ENCODE results near the gene DNAAF8. TPM values are rescaled to one million over a fixed set of nuclear protein-coding genes. Genes with fewer than 3 reads are reported as not detected.
A peak's percentile ranks its signal among the peaks of the same experiment; 100 is the strongest.

Gene DNAAF8
- total RNA-seq, 1 donor = 1.1 TPM

GRCh38 chr16:4698321-4699045 is 35.9 kb upstream of the DNAAF8 start:
- Histone ChIP-seq H3K9me3 (ENCODE audit: low read depth, low read length) (no peaks in the 10 kb centered on the region), H3K27me3 (ENCODE audit: insufficient read depth, low read length) (no peaks in the 10 kb centered on the region), H2AFZ (ENCODE audit: low read length) (no peak overlapping the region), H3K79me2 (ENCODE audit: insufficient read depth, low read length) (peaks cover 9% of the 10 kb centered on the region), H3K27ac (ENCODE audit: low read depth, low read length) (no peak overlapping the region), H3K4me1 (ENCODE audit: insufficient read depth, low read length) (peaks cover 13% of the 10 kb centered on the region), H4K20me1 (ENCODE audit: insufficient read depth, low read length) (peaks cover 13% of the 10 kb centered on the region), H3K4me2 (ENCODE audit: insufficient read depth, low read length) (no peak overlapping the region), H3K36me3 (ENCODE audit: insufficient read depth, low read length) (peaks cover 51% of the 10 kb centered on the region), H3K4me3 (ENCODE audit: insufficient read depth, low read length) (no peak overlapping the region)
- TF ChIP-seq CTCF (IDR thresholded peaks at IDR 0.05; ENCODE audit: extremely low read depth, low read depth, low read length) = no peak
- peak; percentile 53 for DNase-seq (ENCODE audit: insufficient read length, low spot score, missing footprints)

- TF ChIP-seq CTCF (IDR thresholded peaks at IDR 0.05; ENCODE audit: extremely low read depth, low read depth, low read length) = no peak
- Histone ChIP-seq H4K20me1 (ENCODE audit: insufficient read depth, low read length) (peaks cover 13% of the 10 kb centered on the region), H3K79me2 (ENCODE audit: insufficient read depth, low read length) (peaks cover 4% of the 10 kb centered on the region), H2AFZ (ENCODE audit: low read length) (no peak overlapping the region), H3K4me3 (ENCODE audit: insufficient read depth, low read length) (no peak overlapping the region), H3K27me3 (ENCODE audit: insufficient read depth, low read length) (no peaks in the 10 kb centered on the region), H3K4me1 (ENCODE audit: insufficient read depth, low read length) (peaks cover 13% of the 10 kb centered on the region), H3K27ac (ENCODE audit: low read depth, low read length) (no peak overlapping the region), H3K36me3 (ENCODE audit: insufficient read depth, low read length) (peaks cover 56% of the 10 kb centered on the region), H3K4me2 (ENCODE audit: insufficient read depth, low read length) (no peak overlapping the region), H3K9me3 (ENCODE audit: low read depth, low read length) (no peaks in the 10 kb centered on the region)
- DNase-seq (ENCODE audit: insufficient read length, low spot score, missing footprints) = peak; percentile 60
Measured at GRCh38 chr16:4699046-4699556, 35.2 kb upstream of the DNAAF8 start.

- peak; percentile 78 for DNase-seq (ENCODE audit: insufficient read length, low spot score, missing footprints)
- no peak for TF ChIP-seq CTCF (IDR thresholded peaks at IDR 0.05; ENCODE audit: extremely low read depth, low read depth, low read length)
- peaks cover under 1% of the 10 kb centered on the region for H3K79me2 ChIP-seq (ENCODE audit: insufficient read depth, low read length)
- no peak overlapping the region for H3K27ac ChIP-seq (ENCODE audit: low read depth, low read length)
- H3K4me2 ChIP-seq (ENCODE audit: insufficient read depth, low read length) = no peak overlapping the region
- H3K27me3 ChIP-seq (ENCODE audit: insufficient read depth, low read length) = no peaks in the 10 kb centered on the region
- H3K9me3 ChIP-seq (ENCODE audit: low read depth, low read length) = no peaks in the 10 kb centered on the region
- H4K20me1 ChIP-seq (ENCODE audit: insufficient read depth, low read length) = peaks cover 4% of the 10 kb centered on the region
- peaks cover 61% of the 10 kb centered on the region for H3K36me3 ChIP-seq (ENCODE audit: insufficient read depth, low read length)
- H3K4me1 ChIP-seq (ENCODE audit: insufficient read depth, low read length) = peaks cover 3% of the 10 kb centered on the region
- no peak overlapping the region for H3K4me3 ChIP-seq (ENCODE audit: insufficient read depth, low read length)
- no peak overlapping the region for H2AFZ ChIP-seq (ENCODE audit: low read length)
Measured at GRCh38 chr16:4700380-4700996, 33.8 kb upstream of the DNAAF8 start.
